Cortex of kidney (tissue), 1 donor: ENCODE results near the gene APOBEC3C.
"Not testable (repeated sequence)": the region's sequence is repeated elsewhere in the genome, so short reads cannot be mapped to it uniquely, and the experiment has no call there.

Source experiments
- DNase-seq: peaks from one replicate; lab custom pipeline; 2025; lab: John Stamatoyannopoulos, UW

The APOBEC3C gene

GRCh38 chr22:39061951-39062350 lies 47.9 kb downstream of the APOBEC3C start:
- DNase-seq, result not testable (repeated sequence)

GRCh38 chr22:39063904-39064303 lies 49.8 kb downstream of the APOBEC3C start:
- not testable (repeated sequence) for DNase-seq

GRCh38 chr22:39066442-39067276 lies 52.6 kb downstream of the APOBEC3C start:
- DNase-seq, result not testable (repeated sequence)

- no peak for DNase-seq
These were observed 54.2 kb downstream of the APOBEC3C start for GRCh38 chr22:39068033-39068785.
